ENCODE measurements around the gene STN1. TPM values are rescaled to one million over a fixed set of nuclear protein-coding genes. Genes with fewer than 3 reads are reported as not detected.
A peak's percentile ranks its signal among the peaks of the same experiment; 100 is the strongest.

Gene STN1
- total RNA-seq, 1 donor, result 20.6 TPM

DNA sequence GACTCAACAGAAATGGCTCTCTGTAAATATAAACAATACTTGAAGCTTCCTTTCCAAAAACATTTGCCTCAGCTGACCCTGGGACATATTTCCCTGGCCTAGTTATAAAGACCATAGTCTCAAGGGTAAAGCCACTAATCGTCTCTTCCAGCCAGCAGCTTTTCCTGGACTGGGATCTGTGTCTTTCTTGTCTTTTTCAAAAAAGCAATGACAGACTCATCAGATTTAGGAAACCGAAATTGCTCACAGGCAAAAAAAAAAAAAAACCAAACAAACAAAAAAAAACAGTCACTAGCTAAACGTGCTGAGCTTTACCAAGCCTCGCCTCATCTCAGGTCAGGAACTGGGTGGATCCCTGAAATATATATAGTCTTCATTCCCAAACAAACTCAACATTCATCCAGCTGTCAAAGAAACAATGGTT is 23.5 kb downstream of the STN1 start:
- DNase-seq (ENCODE audit: insufficient read length, low spot score, missing footprints), result no peak
- Histone ChIP-seq H3K27ac (ENCODE audit: low read depth, low read length) (peak overlapping the region; percentile 75), H4K20me1 (ENCODE audit: insufficient read depth, low read length) (no peaks in the 10 kb centered on the region), H3K4me2 (ENCODE audit: insufficient read depth, low read length) (peak overlapping the region; percentile 70), H3K9me3 (ENCODE audit: low read depth, low read length) (no peaks in the 10 kb centered on the region), H3K36me3 (ENCODE audit: insufficient read depth, low read length) (peaks cover 30% of the 10 kb centered on the region), H3K4me1 (ENCODE audit: insufficient read depth, low read length) (peaks cover 27% of the 10 kb centered on the region), H3K4me3 (ENCODE audit: insufficient read depth, low read length) (no peak overlapping the region), H3K79me2 (ENCODE audit: insufficient read depth, low read length) (no peaks in the 10 kb centered on the region), H2AFZ (ENCODE audit: low read length) (peak overlapping the region; percentile 56), H3K27me3 (ENCODE audit: insufficient read depth, low read length) (no peaks in the 10 kb centered on the region)
- TF ChIP-seq CTCF (IDR thresholded peaks at IDR 0.05; ENCODE audit: extremely low read depth, low read depth, low read length), result no peak

DNA sequence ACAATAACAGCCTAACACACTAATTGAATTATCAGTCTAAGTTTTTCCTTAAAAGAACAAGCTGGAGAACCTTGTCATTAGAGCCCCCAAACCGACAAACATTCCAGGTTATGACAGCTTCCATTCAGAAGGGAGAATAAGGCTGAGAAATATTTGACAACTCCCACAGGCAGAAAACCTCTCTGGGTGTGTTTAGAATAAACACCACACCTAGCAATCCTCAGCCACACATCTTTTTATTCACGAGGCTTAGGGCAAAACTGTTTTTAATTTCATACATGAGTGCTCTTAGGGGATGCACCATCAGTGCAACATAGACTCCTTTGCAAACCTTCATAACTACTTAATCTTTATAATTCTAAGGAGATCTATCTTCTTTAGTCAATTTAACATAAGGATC is 24.2 kb downstream of the STN1 start:
- no peak for TF ChIP-seq CTCF (IDR thresholded peaks at IDR 0.05; ENCODE audit: extremely low read depth, low read depth, low read length)
- Histone ChIP-seq H3K27ac (ENCODE audit: low read depth, low read length) (peak overlapping the region; percentile 75), H3K4me2 (ENCODE audit: insufficient read depth, low read length) (no peak overlapping the region), H3K36me3 (ENCODE audit: insufficient read depth, low read length) (peaks cover 30% of the 10 kb centered on the region), H3K4me3 (ENCODE audit: insufficient read depth, low read length) (no peak overlapping the region), H3K4me1 (ENCODE audit: insufficient read depth, low read length) (peaks cover 28% of the 10 kb centered on the region), H3K79me2 (ENCODE audit: insufficient read depth, low read length) (no peaks in the 10 kb centered on the region), H4K20me1 (ENCODE audit: insufficient read depth, low read length) (no peaks in the 10 kb centered on the region), H3K9me3 (ENCODE audit: low read depth, low read length) (no peaks in the 10 kb centered on the region), H2AFZ (ENCODE audit: low read length) (no peak overlapping the region), H3K27me3 (ENCODE audit: insufficient read depth, low read length) (no peaks in the 10 kb centered on the region)
- DNase-seq (ENCODE audit: insufficient read length, low spot score, missing footprints), result no peak

- H3K79me2 ChIP-seq (ENCODE audit: insufficient read depth, low read length), result no peaks in the 10 kb centered on the region
- no peak overlapping the region for H2AFZ ChIP-seq (ENCODE audit: low read length)
- TF ChIP-seq CTCF (IDR thresholded peaks at IDR 0.05; ENCODE audit: extremely low read depth, low read depth, low read length), result no peak
- H3K36me3 ChIP-seq (ENCODE audit: insufficient read depth, low read length), result peaks cover 24% of the 10 kb centered on the region
- no peak overlapping the region for H3K4me2 ChIP-seq (ENCODE audit: insufficient read depth, low read length)
- no peak overlapping the region for H3K4me3 ChIP-seq (ENCODE audit: insufficient read depth, low read length)
- peaks cover 44% of the 10 kb centered on the region for H3K4me1 ChIP-seq (ENCODE audit: insufficient read depth, low read length)
- no peaks in the 10 kb centered on the region for H4K20me1 ChIP-seq (ENCODE audit: insufficient read depth, low read length)
- DNase-seq (ENCODE audit: insufficient read length, low spot score, missing footprints), result no peak
- no peaks in the 10 kb centered on the region for H3K27me3 ChIP-seq (ENCODE audit: insufficient read depth, low read length)
- no peak overlapping the region for H3K27ac ChIP-seq (ENCODE audit: low read depth, low read length)
- no peaks in the 10 kb centered on the region for H3K9me3 ChIP-seq (ENCODE audit: low read depth, low read length)
Observed at GRCh38 chr10:103892181-103892580, 25.8 kb downstream of the STN1 start.

DNA sequence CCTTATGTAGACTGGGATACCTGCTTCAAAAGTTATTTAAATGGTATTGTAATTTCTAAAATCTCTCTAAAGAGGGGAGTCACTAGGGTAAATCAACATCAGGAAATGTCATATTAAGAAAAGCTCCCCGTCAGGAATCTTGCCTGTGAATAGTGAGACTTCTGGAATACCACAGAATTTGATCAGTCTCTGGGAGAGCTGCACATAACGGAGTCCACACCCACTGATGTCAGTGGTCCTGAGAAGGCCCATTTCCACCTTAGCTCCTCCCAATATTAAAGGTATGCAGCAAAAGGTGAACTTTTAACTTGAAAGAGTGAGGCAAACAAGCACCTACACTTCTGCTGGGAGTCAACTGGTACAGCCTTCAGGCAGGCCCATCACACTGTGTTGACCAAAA is 27.3 kb downstream of the STN1 start:
- H3K4me3 ChIP-seq (ENCODE audit: insufficient read depth, low read length), result no peak overlapping the region
- H3K4me1 ChIP-seq (ENCODE audit: insufficient read depth, low read length), result peaks cover 41% of the 10 kb centered on the region
- H2AFZ ChIP-seq (ENCODE audit: low read length), result no peak overlapping the region
- H3K79me2 ChIP-seq (ENCODE audit: insufficient read depth, low read length), result no peaks in the 10 kb centered on the region
- no peak for TF ChIP-seq CTCF (IDR thresholded peaks at IDR 0.05; ENCODE audit: extremely low read depth, low read depth, low read length)
- no peak for DNase-seq (ENCODE audit: insufficient read length, low spot score, missing footprints)
- H4K20me1 ChIP-seq (ENCODE audit: insufficient read depth, low read length), result no peaks in the 10 kb centered on the region
- H3K9me3 ChIP-seq (ENCODE audit: low read depth, low read length), result no peaks in the 10 kb centered on the region
- H3K36me3 ChIP-seq (ENCODE audit: insufficient read depth, low read length), result peaks cover 27% of the 10 kb centered on the region
- H3K4me2 ChIP-seq (ENCODE audit: insufficient read depth, low read length), result no peak overlapping the region
- H3K27me3 ChIP-seq (ENCODE audit: insufficient read depth, low read length), result no peaks in the 10 kb centered on the region
- no peak overlapping the region for H3K27ac ChIP-seq (ENCODE audit: low read depth, low read length)
